ENCODE data around the gene PACRG.

- TF ChIP-seq CTCF (IDR thresholded peaks at IDR 0.05) (no peak), POLR2A (IDR thresholded peaks at IDR 0.05) (no peak), EP300 (IDR thresholded peaks at IDR 0.05) (no peak)
Observed at GRCh38 chr6:163263196-163263595, 535.4 kb downstream of the PACRG start.

Data from upper lobe of left lung (tissue), 4 donors.